AG09309 (cell line): ENCODE measurements around the gene TMEM106A.
"Not testable (repeated sequence)": the region's sequence is repeated elsewhere in the genome, so short reads cannot be mapped to it uniquely, and the experiment has no call there.

Source experiments
- DNase-seq: peaks from one replicate; pipeline ENCODE4 v3.0.0-alpha.2; 2010; ENCODE audit warnings: low read depth
- H3K4me3 ChIP-seq: 2 replicates; pipeline ENCODE4 v1.5.1; 2011; ENCODE audit warnings: mild to moderate bottlenecking, low read depth, low read length, moderate library complexity; ENCODE audit not compliant: control insufficient read depth
- TF ChIP-seq, protein P1 (sequence below): IDR thresholded peaks from 2 replicates; pipeline ENCODE4 v1.5.1; 2011; ENCODE audit warnings: mild to moderate bottlenecking, low read depth, low read length, inconsistent platforms; ENCODE audit not compliant: insufficient read depth, control insufficient read depth; ENCODE audit errors: missing control alignments

TMEM106A gene

DNA sequence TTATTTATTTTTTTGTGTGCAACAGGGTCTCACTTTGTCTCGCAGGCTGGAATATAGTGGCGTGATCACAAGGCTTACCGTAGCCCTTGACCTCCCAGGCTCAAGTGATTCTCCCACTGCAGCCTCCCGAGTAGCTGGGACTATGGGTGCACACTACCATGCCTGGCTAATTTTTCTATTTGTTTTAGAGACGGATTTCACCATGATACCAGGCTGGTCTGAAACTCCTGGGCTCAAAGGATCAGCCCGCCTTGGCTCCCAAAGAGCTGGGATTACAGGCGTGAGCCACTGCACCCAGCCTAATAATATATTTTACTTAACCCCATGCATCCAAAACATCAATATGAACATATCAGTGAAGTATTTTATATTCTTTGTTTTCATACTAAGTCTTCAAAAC, 14.7 kb downstream of the TMEM106A start:
- TF ChIP-seq, protein P1, sequence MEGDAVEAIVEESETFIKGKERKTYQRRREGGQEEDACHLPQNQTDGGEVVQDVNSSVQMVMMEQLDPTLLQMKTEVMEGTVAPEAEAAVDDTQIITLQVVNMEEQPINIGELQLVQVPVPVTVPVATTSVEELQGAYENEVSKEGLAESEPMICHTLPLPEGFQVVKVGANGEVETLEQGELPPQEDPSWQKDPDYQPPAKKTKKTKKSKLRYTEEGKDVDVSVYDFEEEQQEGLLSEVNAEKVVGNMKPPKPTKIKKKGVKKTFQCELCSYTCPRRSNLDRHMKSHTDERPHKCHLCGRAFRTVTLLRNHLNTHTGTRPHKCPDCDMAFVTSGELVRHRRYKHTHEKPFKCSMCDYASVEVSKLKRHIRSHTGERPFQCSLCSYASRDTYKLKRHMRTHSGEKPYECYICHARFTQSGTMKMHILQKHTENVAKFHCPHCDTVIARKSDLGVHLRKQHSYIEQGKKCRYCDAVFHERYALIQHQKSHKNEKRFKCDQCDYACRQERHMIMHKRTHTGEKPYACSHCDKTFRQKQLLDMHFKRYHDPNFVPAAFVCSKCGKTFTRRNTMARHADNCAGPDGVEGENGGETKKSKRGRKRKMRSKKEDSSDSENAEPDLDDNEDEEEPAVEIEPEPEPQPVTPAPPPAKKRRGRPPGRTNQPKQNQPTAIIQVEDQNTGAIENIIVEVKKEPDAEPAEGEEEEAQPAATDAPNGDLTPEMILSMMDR, result no peak
- no peak overlapping the region for H3K4me3 ChIP-seq
- no peak for DNase-seq

DNA sequence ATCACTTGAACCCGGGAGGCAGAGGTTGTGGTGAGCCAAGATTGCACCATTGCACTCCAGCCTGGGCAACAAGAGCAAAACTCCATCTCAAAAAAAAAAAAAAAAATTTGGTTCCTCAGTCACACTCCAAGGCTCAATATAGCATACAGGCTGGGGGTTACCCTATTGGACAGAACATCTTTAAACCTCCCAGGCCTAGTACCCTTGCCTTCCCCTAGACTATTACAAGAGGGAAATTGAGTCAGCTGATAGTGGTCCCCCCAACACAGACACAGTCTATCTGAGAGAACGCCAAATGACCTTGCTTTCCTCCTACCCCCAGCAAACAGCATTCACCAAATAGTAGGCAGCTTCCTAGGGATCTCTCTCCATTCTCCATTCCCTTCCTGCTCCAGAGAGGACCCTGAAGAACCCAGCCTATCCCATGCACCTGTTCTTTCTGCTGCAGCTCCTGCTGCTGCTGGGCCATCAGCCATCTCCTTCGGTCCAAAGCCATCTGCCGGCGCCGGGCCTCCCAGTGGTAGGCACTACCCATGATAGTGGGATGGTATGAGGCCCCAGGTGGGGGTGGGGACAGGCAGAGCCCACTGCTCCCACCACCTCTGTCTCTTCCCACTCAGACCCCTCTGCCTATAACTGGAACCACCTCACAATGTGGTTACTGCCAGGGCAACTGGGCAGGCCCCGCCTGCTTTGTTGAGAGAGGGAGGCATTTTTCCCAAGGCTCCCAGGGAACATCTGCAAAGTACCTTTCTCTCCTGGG, 16.5 kb downstream of the TMEM106A start, which contains the start of gene CCDC200:
Gene CCDC200, minus strand, starts transcription at position 604 of the 763 bp plus-strand sequence. Its CDS starts 69 bp downstream, at position 535.
- DNase-seq, H3K4me3 ChIP-seq: not testable (repeated sequence)

DNA sequence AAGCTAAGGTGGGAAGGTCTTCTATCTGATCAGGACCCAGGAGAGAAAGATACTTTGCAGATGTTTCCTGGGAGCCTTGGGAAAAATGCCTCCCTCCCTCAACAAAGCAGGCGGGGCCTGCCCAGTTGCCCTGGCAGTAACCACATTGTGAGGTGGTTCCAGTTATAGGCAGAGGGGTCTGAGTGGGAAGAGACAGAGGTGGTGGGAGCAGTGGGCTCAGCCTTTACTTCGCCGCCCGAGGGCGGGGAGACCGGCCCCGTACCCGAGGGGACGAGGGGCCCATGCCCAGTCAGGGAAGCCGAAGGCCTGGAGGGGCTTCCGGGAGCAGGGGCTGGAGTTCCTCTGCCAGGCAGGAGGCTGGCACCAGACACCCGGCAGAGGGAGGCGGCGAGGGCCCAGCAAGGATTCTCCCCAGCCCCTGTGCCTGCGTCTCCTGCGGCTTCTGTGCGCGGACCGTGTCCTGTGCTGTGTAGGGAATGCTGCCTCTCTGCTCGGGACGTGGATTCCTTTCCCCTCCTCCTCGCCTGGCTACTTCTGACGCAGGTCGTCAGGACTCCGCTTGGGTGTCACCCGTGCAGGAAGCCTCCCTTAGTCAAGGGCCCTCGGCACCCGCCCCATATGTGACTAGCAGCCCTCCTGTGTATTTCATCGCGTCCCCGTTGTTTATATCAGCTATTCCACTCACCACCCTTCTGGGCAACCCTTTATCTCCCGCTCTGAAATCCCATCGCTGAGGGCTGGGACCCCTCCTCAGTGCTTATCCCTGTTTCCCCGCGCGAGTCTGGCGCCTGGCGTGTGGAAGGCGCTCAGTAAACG, 19.7 kb downstream of the TMEM106A start:
- H3K4me3 ChIP-seq, DNase-seq: not testable (repeated sequence)

DNA sequence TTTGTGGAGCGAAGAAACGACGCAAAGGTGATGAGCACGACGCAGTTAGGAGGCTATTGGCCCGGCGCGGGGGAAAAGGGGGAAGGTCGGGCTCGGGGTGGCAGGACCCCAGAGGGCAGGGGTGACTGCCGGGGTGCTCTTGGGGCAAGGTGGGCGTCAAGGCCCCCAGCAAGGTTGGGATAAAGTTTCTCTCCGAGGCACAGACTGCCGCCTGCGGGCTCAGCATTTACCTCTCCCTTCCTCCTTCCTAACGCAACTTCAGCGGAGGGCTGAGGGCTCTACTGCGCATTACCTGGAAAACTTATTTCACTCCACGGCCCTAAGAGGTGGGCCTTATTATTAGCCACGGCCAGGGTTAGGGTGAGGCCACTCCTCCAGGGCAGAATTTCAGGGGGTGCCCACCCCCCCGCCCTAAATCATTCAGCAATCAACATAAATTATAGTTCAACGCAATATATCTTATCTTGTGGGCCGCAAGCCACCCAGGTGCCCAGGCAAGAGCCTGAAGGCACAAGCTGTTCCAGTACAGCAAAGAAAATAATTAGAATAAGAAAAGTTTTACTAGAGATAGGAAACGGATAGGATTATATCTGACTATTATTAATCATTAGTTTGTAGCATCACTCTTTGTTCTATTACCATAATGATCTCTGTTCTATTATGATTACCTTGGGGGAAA, 20.5 kb downstream of the TMEM106A start:
- not testable (repeated sequence) for DNase-seq, H3K4me3 ChIP-seq

DNA sequence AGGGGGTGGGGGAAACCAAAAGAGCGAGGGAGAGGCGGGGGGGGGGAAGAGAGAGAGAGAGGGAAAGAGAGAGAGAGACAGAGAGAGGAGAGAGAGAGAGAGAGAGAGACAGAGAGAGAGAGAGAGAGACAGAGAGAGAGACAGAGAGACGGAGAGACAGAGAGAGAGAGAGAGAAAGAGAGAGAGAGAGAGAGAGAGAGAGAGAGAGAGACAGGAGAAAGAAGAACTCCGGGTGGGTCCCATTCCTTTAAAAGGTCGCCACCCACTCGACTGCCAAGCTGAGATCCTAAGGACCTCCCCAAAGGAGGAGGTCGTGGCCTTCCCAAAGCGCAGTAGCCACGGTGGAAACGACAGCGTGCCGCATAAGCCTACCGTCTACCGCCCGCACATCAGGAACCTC, 21.6 kb downstream of the TMEM106A start:
- not testable (repeated sequence) for H3K4me3 ChIP-seq, DNase-seq

DNA sequence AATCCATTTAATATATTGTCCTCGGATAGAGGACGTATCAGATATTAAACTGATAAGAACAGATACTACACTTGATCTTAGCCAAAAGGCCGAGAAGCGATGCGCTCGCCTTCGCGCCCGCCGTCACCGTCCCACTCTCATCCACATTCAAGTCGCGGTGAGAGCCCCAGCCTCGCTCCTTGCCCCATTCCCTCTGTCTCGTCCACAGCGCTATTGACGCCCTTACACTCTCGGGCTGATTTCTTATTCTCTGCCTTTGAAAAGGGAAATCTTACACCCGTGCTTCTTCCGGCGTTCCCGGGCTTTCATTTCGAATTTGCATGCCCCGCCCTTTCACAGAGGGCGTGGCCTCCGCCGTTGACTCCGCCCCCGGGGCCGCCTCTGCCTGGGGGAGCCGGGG, 22.2 kb downstream of the TMEM106A start, which contains the start of gene RNU2-1:
Gene RNU2-1, minus strand, starts transcription at position 101 of the 400 bp plus-strand sequence.
- DNase-seq, H3K4me3 ChIP-seq: not testable (repeated sequence)

DNA sequence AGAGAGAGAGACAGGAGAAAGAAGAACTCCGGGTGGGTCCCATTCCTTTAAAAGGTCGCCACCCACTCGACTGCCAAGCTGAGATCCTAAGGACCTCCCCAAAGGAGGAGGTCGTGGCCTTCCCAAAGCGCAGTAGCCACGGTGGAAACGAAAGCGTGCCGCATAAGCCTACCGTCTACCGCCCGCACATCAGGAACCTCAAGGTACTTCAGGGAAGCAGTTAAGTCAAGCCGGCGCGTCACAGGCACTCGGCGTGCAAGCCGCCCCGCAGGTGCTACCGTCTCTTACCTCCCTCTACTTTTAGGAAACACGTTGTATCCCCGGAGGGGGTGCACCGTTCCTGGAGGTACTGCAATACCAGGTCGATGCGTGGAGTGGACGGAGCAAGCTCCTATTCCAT, 27.9 kb downstream of the TMEM106A start:
- not testable (repeated sequence) for DNase-seq, H3K4me3 ChIP-seq

DNA sequence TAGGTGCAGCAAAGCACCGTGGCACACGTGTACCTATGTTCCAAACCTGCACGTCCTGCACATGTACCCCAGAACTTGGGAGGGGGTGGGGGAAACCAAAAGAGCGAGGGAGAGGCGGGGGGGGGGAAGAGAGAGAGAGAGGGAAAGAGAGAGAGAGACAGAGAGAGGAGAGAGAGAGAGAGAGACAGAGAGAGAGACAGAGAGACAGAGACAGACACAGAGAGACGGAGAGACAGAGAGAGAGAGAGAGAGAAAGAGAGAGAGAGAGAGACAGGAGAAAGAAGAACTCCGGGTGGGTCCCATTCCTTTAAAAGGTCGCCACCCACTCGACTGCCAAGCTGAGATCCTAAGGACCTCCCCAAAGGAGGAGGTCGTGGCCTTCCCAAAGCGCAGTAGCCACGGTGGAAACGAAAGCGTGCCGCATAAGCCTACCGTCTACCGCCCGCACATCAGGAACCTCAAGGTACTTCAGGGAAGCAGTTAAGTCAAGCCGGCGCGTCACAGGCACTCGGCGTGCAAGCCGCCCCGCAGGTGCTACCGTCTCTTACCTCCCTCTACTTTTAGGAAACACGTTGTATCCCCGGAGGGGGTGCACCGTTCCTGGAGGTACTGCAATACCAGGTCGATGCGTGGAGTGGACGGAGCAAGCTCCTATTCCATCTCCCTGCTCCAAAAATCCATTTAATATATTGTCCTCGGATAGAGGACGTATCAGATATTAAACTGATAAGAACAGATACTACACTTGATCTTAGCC, 29.1 kb downstream of the TMEM106A start:
- not testable (repeated sequence) for H3K4me3 ChIP-seq, DNase-seq

DNA sequence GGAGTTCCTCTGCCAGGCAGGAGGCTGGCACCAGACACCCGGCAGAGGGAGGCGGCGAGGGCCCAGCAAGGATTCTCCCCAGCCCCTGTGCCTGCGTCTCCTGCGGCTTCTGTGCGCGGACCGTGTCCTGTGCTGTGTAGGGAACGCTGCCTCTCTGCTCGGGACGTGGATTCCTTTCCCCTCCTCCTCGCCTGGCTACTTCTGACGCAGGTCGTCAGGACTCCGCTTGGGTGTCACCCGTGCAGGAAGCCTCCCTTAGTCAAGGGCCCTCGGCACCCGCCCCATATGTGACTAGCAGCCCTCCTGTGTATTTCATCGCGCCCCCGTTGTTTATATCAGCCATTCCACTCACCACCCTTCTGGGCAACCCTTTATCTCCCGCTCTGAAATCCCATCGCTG, 34.8 kb downstream of the TMEM106A start:
- DNase-seq, H3K4me3 ChIP-seq: not testable (repeated sequence)
